Ammon's horn (tissue), 1 donor: ENCODE results near the gene VASN.
A peak's percentile ranks its signal among the peaks of the same experiment; 100 is the strongest.
"Not testable (repeated sequence)": the region's sequence is repeated elsewhere in the genome, so short reads cannot be mapped to it uniquely, and the experiment has no call there.

Experiments used
- DNase-seq: peaks from one replicate; pipeline ENCODE4 v3.0.0-alpha.2; 2016; ENCODE audit warnings: low spot score

Gene VASN

GRCh38 chr16:4385066-4385788, 13.6 kb downstream of the VASN start:
- DNase-seq: no peak

DNA sequence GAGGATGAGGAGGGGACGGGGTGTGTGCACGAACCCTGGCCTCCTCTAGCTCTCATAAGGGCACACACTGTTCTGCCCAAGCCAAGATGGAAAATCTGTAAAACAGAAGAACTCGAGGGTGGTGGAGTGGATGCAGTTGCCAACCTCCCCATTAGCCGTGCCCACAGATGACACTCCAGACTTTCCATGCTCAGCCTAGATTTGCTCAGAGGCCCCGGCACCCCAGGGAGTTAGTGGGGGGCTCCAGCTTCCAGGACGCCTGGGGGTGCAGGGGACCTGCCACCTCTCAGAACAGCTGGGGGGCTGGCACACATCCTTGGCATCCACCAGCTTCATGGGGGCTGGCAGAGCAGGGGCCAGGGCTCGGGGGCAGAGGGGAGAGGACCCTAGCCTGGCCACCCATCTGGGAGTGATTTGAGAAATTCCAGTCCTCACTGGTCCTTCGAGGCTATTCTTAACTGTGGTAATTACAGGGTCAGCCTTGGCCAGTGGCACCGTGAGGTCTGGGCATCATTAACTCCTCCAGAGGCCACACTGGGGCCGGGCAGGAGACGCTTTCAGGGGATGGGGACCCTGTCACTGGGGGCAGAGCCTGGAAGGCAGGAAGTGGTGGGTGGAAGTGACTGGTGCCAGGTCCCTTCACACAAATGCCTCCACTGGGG, 14.3 kb downstream of the VASN start:
- no peak for DNase-seq

DNA sequence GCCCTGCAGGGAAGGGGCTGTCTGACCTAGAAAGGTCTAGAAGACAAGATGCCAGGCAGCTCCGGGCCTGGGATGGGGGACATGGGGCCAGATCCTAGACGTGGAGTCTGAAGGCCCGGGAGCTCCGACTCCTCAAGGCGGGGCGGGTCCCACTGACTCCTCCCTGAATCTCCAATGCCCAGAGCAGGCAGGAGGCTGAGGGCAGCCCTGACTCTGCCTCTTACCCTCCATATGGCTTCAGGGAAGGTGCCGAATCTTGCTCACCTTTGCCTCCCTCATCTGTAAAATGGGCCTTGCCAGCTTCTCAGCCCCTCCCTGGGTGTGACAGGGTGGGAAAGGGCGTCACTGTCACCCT, 14.8 kb downstream of the VASN start:
- no peak for DNase-seq

- no peak for DNase-seq
Measured at GRCh38 chr16:4386951-4387565, 15.4 kb downstream of the VASN start.

DNA sequence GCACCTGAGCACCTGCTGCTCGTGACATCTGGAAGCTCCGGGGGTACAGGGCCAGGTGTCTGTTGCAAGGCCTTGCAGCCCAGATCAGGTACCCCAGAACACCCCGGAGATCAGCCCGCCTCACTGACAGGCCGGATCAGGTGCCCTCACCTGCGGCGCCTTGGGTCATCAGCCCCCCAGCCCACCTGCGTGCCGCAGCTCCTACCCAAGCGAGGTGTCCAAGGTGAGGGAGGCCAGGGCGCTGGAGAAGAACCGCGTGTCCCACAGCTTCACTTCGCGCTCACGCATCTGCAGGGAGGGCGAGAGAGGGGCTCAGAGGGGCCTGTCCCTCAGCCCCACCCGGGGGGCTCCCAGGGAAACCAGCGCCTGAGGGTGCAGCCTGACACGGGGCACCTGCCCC, 16.1 kb downstream of the VASN start:
- DNase-seq: no peak

DNA sequence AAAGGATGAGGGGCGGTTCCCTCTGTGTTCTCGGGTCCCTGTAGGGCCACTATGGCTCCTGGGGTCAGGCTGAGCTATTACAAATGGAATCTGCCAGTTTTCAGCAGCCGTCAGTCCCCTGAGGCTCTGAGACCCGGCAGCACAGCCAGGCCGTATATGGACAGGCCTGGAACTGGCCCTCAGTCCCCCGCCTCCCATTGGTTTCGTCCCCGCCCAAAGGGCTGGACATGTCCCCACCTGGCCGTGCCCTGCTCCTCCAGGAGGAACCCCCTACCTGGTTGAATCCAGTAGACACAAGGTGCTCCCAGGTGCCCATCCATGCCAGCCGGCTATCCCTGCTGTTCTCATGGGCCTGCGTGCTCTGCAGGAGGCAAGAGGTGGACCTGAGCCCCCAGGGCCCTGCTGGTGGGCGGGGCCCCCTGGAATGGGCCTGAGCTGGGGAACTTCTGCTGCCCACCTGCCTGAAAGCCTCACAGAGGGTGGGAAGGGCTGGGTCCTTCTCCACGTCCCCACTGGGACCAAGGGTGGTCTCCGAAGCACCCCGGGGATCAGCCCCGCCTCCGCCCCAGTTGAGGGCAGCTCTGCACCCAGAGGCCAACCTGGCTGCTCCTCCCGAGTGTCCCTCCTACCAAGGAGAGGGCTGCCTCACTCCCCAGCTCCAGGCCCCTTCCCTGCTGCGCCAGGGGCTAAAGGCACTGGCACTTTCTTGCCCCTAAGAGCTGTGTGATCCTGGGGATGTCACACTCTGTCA, 16.8 kb downstream of the VASN start:
- no peak for DNase-seq

DNA sequence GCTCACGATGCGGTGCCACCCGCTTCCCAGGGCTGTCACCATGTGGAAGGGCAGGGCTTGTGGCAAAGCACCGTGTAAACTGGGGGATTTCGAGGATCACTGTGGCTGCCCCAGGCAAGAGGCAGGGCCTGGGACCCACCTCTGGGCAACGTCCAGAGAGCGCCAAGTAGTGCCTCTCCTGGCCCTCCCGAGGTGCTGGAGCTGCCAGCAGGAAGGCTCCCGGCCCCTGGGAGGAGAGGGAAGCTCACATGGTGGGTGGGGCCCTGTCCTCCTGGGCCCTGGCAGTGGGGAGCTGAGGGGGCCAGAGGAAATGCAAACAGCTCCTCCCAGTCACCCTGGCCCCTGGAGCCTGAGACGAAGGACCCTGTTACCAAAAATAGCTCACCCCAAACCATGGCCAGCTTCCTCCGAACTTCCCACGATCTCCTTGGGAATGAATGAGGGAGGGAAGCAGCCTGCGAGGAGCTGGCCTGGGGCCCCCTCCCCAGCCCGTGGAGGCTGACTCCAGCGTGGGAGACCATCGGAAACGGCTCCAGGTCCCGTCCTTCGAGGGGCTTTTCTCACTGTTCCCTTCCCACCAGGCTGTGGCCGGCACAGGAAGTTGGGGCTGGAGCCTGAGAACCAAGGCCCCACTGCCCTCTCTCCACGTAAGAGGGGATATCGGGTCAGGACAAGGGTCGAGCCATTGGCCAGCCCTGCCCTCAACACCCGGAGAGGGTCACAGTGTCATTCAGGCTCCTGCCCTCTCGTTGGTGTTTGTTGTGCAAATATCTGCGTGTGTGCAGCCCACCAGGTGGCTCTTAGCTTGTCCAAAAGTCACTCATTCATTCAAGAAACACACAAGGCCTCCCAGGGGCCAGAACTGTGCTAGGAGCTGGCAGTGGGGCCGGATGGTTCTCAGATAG, 17.7 kb downstream of the VASN start:
- DNase-seq: no peak

DNA sequence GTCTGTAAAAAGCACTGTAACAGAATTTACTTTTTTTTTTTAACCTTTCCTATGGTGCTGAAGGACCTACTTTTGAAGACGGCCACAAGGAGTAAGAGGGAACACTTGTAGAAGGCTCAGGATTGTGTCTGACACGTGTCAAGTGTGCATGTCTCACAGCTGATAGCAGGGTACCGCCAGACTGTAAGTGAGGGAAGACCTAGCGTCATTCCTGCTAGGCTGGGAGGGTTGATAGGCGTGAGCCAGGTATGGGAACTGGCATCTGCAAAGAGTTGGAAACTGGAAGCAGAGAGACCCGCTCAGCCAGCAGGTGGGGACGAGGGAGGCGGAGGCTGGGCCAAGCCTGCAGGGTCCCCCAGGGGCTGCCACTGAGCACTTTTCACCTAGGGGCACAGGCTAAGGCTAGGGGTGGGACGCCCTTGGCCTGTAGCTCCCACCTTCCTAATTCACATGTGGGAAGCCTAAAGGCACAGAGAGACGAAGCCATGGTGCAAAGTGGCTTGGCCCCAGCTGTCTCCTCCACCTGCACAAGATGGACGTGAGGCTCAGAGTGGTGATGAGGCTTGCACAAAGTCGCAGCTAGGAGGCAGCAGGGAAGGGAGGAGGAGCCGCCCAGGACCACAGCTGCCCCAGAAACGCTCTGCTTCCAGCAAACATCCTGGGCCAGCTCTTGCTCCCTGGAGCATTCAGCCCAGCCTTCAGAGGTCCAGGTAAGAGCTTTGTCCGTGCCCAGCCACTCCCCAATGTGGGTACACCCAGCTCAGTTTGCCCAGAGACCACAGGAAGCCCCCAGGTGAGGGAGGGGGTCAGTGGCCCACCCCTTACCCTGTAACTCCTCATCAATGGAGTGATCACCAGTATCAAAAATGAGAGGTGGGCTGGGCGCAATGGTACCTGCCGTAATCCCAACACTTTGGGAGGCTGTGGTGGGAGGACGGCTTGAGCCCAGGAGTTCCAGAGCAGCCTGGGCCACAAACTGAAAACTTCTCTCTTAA, 18.9 kb downstream of the VASN start:
- DNase-seq: no peak

DNA sequence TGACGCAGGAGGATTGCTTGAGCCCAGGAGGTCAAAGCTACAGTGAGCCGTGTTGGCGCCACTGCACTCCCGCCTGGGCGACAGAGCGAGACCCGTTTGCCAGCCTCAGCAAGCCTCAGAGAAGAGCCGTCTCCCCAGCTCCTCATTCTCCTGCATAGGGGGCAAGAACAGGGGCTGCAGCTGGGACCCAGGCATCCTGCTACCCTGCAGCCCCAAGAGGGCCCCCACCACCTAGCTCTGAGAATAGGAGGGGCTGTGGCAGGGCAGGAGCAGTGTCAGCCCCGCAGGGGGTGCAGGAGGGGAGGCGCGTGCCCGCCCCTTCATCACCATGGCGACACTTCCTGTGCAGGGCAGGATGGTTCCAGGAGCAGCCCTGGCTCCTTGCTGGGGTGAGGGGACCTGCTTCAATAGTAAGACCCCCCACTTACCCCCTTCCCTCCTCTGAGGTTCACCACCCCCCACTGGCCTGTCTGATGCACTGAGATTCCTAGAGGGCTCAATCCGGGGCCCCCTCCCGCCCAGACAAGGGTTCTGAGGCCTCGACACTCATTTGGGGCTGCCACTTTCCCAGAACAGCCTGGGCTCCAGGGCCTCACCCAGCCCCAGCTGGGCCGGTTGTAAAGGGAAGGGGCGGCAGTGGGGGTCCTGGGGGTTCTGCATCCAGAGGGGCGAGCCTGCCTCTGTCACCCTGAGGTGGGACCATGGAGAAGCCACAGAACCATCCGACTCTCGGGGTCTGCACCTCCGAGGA, 20.2 kb downstream of the VASN start:
- DNase-seq: no peak

- no peak for DNase-seq
Measured at GRCh38 chr16:4392382-4393239, 21.0 kb downstream of the VASN start.

DNA sequence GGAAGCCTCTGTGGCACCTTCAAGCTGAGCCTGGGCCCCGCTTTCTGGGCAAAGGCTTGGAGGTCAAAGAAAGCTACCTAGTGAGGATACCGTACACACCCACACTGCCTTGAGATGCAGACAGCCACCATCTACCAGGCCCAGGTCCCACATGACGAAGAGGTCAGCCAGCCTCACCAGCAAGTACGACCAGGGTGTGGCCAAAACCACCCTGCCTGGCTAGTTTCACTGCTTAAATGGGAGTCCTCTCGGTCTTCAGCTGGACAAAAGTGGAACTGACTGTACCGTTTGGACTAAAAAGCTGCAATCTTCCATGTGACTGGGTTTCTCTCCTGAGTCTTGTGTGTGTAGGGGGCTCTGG, 21.6 kb downstream of the VASN start:
- no peak for DNase-seq

DNA sequence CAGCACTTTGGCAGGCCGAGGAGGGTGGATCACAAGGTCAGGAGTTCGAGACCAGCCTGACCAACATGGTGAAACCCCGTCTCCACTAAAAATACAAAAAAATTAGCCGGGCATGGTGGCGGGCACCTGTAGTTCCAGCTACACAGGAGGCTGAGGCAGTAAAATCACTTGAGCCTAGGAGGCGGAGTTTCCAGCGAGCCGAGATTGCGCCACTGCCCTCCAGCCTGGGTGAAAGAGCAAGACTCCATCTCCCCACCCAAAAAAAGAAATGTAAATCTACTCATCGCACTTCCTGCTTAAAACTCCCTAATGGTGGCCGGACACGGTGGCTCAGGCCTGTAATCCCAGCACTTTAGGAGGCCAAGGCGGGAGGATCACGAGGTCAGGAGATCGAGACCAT, 22.2 kb downstream of the VASN start:
- DNase-seq: not testable (repeated sequence)

- DNase-seq: no peak
Measured at GRCh38 chr16:4395055-4395726, 23.5 kb downstream of the VASN start.

GRCh38 chr16:4399001-4399730, 27.5 kb downstream of the VASN start:
- DNase-seq: no peak

DNA sequence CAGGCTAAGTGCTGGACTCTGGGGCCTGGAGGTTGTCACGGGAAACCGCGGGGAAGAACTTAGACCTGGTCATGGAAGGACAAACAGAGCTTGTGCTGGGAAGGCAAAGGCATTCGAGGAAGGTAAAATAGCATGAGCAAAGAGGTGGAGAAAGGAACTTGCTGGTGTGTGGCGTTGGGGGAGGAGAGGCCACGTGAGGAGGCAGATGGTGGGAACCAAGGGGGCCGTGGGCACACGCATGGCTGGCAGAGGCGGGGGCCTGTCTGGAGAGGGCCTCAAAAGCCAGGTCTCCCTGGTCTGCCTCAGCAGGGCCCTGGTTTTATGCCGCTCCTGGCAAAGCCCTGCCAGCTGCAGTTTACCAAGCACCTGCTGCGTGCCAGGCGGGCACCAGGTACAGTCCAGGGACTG, 29.4 kb downstream of the VASN start:
- no peak for DNase-seq

DNA sequence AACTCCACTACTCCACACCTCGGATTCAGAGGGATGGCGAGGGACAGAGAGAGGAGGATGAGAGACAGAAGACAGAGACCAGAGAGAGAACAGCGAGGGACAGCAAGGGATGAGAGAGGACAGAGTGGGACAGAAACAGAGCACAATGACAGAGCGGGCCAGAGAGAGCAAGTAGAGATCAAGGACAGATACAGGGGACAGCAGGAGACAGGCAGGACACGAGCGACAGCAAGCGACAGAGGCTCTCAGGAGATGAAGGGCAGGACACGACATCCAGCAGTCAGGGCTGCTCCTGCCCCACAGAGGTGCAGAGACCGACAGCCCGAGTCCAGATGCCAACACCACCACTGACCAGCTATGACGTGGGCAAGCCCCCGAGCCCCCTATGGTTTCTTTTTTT, 29.9 kb downstream of the VASN start:
- DNase-seq: no peak

DNA sequence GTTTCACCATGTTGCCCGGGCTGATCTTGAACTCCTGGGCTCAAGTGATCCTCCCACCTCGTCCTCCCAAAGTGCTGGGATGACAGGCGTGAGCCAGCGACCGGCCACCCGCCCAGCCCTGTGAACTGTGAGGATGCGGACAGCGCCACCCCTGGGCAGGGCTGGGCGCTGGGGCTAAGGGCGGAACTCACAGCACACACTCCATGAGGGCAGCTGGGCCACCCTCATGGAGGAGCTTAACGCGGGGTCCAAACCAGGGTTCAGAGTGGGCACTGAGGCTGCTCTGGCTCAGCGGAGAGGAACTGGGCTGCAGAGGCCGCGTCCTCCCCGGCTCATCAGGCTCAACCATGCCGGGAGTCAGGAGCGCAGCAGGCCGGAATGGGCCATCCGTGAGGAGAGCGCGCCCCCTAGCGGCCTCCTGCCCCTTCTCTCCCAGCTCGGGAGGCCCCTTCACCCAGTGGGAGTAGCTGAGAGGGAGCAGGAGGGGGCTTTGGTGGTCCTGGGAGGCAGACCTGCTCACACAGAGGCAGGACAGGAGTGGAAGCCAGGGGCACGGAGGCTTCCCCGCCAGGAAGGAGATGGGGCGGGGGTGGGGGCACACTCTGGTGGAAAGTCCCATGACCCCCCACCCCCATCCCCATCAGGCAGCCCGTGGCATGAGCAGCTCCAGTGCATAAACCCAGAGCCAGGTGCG, 30.9 kb downstream of the VASN start:
- peak; percentile 83 for DNase-seq
